BJ (cell line): ENCODE measurements around the gene CLMN. TPM values are rescaled to one million over a fixed set of nuclear protein-coding genes. Genes with fewer than 3 reads are reported as not detected.

Source experiments
- CTCF ChIA-PET: fragments of 350-600 bp; formaldehyde crosslinking; extraction: SDS; loops from one replicate; lab custom pipeline; 2021; ENCODE audit warnings: antibody characterized with exemption, inconsistent platforms; lab: Yijun Ruan, JAX
- POLR2A ChIA-PET: fragments of 300-600 bp; sonication (Branson Sonifier 250); formaldehyde crosslinking; extraction: SDS; loops from one replicate; lab custom pipeline; 2021; ENCODE audit warnings: antibody characterized with exemption; lab: Charles Lee
- DNase-seq: peaks from one replicate; pipeline ENCODE4 v3.0.0-alpha.2; 2011; ENCODE audit warnings: low read depth
- H3K27me3 ChIP-seq: 2 replicates; pipeline ENCODE4 v1.6.0; 2011; ENCODE audit warnings: low read length; ENCODE audit not compliant: control insufficient read depth, insufficient read depth
- H3K36me3 ChIP-seq: 2 replicates; pipeline ENCODE4 v1.5.1; 2011; ENCODE audit warnings: low read length; ENCODE audit not compliant: control insufficient read depth, insufficient read depth
- H3K4me3 ChIP-seq: 2 replicates; pipeline ENCODE4 v1.5.1; 2011; ENCODE audit warnings: low read depth, mild to moderate bottlenecking, control low read depth, low read length
- polyA plus RNA-seq: library from polyadenylated mRNA; depleted of rRNA; stranded (reverse); fragments of >200 nt; gene quantifications from 2 replicates; pipeline ENCODE4 v1.2.3, GENCODE V29; 2011
- TF ChIP-seq, protein P1 (sequence below): IDR thresholded peaks from 2 replicates; pipeline ENCODE4 v1.5.1; 2011; ENCODE audit warnings: low read depth, mild to moderate bottlenecking, control low read depth, inconsistent platforms, low read length, moderate library complexity; ENCODE audit not compliant: insufficient read depth

Gene CLMN
- polyA plus RNA-seq, 1 experiment, result 0.13 TPM

- H3K4me3 ChIP-seq, result no peak overlapping the region
- TF ChIP-seq, protein P1, sequence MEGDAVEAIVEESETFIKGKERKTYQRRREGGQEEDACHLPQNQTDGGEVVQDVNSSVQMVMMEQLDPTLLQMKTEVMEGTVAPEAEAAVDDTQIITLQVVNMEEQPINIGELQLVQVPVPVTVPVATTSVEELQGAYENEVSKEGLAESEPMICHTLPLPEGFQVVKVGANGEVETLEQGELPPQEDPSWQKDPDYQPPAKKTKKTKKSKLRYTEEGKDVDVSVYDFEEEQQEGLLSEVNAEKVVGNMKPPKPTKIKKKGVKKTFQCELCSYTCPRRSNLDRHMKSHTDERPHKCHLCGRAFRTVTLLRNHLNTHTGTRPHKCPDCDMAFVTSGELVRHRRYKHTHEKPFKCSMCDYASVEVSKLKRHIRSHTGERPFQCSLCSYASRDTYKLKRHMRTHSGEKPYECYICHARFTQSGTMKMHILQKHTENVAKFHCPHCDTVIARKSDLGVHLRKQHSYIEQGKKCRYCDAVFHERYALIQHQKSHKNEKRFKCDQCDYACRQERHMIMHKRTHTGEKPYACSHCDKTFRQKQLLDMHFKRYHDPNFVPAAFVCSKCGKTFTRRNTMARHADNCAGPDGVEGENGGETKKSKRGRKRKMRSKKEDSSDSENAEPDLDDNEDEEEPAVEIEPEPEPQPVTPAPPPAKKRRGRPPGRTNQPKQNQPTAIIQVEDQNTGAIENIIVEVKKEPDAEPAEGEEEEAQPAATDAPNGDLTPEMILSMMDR, result no peak
- H3K27me3 ChIP-seq, result no peaks in the 10 kb centered on the region
- H3K36me3 ChIP-seq, result no peaks in the 10 kb centered on the region
- DNase-seq, result no peak
- POLR2A ChIA-PET, result no interaction called here
- CTCF ChIA-PET, result no interaction called here
Observed at GRCh38 chr14:95261616-95262510, 57.8 kb downstream of the CLMN start.

DNA sequence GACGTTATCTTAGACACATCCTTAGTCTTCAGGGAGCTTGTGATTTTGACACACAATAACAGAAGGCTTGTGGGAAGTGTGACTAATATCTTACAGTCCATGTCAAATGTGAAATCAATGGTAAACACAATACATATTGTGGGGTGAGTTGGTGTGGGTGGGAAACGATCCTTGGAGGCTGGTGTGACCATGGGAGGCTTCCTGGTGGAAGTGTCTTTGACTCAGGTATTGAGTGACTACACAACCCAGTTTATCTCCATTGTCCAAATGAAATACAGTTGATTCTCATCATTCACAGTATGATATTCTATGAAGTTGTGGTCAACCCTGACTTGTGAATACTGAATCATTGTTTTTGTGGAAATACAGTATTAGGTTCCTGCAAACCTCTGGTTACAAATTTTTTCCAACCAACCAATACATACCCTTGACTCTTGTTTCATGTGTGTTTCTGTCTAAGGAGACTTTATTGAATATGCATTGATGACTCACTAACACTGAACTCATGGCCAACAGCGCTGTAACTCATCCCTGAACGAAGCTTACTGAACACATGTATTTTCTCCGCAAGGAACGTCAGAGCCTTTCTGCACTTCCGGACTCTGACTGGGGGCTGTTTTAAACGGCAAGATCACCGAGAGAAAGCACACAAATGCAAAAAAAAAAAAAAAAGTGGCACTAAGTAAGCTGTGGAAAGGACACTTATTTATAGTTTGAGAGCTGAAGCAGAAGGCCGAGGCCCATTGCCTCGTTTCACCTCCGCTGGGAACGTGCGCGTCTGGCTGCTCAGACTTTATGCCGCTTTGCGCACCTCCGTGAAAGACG is 59.0 kb downstream of the CLMN start:
- POLR2A ChIA-PET, result no interaction called here
- TF ChIP-seq, protein P1, result no peak
- Histone ChIP-seq H3K36me3 (no peaks in the 10 kb centered on the region), H3K27me3 (no peaks in the 10 kb centered on the region), H3K4me3 (no peak overlapping the region)
- no peak for DNase-seq
- CTCF ChIA-PET, result interaction anchor here (0.7 kb wide), 1 partner anchor 192 kb away, joined by 3 read pairs; no protein-coding TSS in a partner anchor

- no peaks in the 10 kb centered on the region for H3K36me3 ChIP-seq
- CTCF ChIA-PET, result no interaction called here
- H3K4me3 ChIP-seq, result no peak overlapping the region
- POLR2A ChIA-PET, result no interaction called here
- H3K27me3 ChIP-seq, result no peaks in the 10 kb centered on the region
- TF ChIP-seq, protein P1, result no peak
- no peak for DNase-seq
Observed at GRCh38 chr14:95258754-95259593, 60.7 kb downstream of the CLMN start.

DNA sequence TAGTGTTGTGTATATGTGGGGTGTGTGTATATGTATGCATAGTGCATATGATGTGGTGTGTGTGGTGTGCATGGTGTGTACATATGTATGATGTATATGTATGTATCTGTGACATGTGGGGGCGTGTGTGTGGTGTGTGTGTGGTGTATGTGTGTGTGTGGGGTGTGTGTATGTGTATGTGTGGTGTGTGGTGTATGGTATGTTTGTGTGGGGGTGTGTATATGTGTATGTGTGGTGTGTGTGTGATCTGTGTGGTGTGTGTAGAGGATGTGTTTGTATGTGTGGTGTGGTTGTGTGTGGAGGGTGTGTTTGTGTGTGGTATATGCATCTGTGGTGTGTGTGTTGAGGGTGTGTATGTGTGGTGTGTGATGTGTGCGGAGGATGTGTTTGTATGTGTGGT is 61.6 kb downstream of the CLMN start:
- ChIA-PET CTCF (no interaction called here), POLR2A (no interaction called here)
- no peaks in the 10 kb centered on the region for H3K36me3 ChIP-seq
- TF ChIP-seq, protein P1, result no peak
- H3K27me3 ChIP-seq, result no peaks in the 10 kb centered on the region
- H3K4me3 ChIP-seq, result no peak overlapping the region
- no peak for DNase-seq
